Stimulated activated naive CD4-positive, alpha-beta T cell treated with Interleukin-2 at 50 U/mL for 16 hours (primary cell): Measurements from ENCODE around the gene SPEM2.

ENCODE experiments used
- DNase-seq: peaks from one replicate; lab custom pipeline; 2025; lab: John Stamatoyannopoulos, UW

The SPEM2 gene

GRCh38 chr17:7421186-7421585 is 4.2 kb upstream of the SPEM2 start:
- DNase-seq: no peak

DNA sequence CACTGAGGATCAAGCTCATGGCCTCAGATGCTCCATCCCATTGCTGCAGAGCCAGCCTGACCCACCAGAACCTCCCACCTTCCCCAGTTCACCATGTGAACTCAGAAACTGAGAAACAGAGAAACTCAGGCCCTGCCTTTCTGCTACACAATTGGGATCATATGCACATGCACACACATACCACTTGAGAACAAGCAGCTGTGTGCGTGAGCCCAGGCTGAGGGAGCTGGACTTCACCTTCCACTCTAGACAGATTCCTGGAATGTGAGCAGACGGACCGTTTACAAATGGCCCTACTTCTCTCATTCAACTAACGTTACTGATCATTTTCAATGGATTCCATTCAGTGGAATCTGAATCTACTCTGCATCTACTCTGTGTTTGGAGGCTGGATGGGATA is 1.7 kb upstream of the SPEM2 start:
- DNase-seq: no peak

DNA sequence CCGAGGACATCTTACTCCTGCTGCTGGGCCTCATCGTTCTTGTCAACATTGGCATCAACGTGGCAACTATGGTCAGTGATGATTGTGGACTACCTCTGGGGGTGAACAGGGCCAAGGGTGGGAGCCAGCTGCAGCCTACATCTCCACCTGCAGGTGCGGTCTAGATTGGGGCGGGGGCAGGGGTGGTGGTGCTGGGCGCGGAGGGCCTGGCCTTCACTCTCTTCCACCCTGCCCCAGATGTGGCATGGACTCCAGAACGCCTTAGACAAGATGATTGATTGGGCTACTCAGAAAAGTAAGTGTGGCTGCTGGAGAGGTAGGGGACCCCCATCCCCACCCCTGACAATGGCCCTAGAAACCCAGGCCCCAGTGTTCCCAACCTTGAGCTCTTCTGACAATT is 340 bp downstream of the SPEM2 start:
- DNase-seq: no peak

DNA sequence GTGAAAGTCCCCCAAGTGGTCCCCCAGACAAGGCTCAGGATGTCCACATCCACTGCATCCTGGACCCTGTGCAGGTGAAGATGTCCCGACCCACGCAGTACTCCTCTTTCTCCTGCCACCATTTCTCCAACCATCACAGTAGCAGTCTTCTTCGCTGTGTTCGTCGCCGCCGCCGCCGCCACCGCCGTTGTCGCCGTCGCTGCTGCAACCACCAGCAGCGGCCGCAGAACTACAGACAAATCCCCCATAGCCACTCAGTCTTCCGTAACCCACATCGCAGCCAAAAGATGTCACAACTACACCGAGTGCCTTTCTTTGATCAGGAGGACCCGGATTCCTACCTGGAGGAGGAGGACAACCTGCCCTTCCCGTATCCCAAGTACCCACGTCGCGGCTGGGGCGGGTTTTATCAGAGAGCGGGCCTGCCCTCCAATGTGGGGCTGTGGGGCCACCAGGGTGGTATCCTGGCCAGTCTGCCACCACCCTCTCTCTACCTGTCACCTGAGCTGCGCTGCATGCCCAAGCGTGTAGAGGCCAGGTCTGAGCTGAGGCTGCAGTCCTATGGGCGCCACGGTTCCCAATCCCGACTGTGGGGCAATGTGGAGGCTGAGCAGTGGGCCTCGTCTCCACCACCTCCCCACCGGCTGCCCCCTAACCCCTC is 917 bp downstream of the SPEM2 start:
- DNase-seq: no peak

GRCh38 chr17:7426896-7427489 is 1.6 kb downstream of the SPEM2 start:
- no peak for DNase-seq

DNA sequence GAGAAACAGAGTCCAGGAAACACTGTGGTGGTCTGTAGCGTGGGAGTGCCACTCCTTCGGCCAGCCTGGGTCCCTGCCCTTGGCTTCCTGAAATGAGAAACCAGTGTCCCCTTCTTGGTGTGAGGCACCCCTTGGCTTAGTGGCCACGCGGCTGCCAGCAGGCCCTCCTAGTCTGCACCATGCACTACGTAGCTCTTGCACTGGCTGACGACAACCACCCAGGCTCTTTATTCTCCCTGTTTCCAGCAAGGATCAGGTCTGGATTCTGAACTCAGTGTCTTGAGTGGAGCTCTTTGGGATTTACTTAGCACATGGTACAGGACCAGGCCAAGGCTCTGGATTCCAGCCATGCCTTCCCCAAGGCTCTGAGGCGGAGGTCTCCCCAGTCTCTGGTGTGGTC is 2.1 kb downstream of the SPEM2 start:
- DNase-seq: no peak

GRCh38 chr17:7428557-7428956 is 3.1 kb downstream of the SPEM2 start, which contains the start of gene SPEM3:
SPEM3 (plus strand) TSS chr17:7428857; CDS start chr17:7428903, 46 bp downstream.
- no peak for DNase-seq

GRCh38 chr17:7429722-7430121 is 4.3 kb downstream of the SPEM2 start:
- DNase-seq: no peak

GRCh38 chr17:7431231-7431630 is 5.8 kb downstream of the SPEM2 start:
- DNase-seq: no peak

- DNase-seq: no peak
Measured at GRCh38 chr17:7432296-7432695, 6.9 kb downstream of the SPEM2 start.

- peak; percentile 34 for DNase-seq
Measured at GRCh38 chr17:7435676-7436555, 10.5 kb downstream of the SPEM2 start.

- DNase-seq: peak; percentile 72
Measured at GRCh38 chr17:7436556-7437368, 11.3 kb downstream of the SPEM2 start.

DNA sequence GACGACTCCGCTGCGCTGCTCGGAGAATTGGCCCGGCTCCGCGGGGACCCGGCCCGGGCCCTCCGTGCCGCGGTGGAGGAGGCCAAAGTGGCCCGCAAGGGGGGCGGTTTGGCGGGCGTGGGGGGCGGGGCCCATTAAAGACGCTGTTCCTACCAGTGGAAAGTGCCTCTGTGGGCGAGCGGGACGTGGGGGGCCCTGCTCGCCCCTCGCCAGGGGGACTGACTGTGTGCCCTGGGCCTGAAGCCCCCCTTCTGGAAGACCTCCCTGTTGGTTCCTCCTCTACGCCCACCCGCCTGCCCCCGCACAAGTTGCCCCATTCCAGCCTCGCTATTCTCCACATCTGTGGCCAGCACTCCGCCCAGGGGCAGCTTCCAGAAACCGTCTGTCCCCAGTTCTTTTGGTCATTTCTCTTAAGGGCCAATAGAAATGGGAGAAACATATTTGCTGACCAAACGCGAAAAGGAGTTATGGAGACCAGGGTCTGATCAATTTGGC is 12.0 kb downstream of the SPEM2 start:
- no peak for DNase-seq

DNA sequence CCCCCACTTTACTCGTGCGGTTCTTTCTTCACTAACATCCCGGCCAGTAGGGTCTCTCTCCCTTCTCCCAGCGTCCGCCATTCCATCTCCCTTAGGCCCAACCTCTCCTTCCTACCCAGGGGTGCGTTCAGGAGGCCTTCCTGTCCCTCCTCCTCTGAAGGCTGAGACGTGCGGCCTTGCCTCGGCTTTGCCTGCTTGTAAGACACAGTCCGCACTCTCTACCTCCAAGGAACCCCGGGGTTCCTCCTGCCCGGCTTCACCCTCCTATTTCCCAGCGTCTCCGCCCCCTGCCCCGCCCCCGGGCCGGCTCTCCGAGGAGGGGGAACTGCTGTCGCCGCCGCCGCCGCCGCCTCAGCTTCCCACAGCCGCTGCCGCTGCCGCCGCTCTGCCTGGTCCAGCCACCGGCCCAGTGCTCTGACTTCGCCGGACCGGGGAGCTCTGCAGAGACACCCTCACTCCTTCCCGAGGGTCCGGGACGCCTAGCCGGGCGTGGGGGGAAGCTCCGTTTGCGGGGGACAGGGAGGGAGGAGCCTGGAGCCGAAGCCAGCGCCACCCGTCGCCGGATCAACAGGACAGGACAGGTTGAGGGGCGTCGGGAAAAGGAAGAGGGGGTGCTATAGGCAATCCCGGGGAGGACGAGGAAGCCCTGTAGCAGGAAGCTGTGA is 12.7 kb downstream of the SPEM2 start:
- peak; percentile 37 for DNase-seq

DNA sequence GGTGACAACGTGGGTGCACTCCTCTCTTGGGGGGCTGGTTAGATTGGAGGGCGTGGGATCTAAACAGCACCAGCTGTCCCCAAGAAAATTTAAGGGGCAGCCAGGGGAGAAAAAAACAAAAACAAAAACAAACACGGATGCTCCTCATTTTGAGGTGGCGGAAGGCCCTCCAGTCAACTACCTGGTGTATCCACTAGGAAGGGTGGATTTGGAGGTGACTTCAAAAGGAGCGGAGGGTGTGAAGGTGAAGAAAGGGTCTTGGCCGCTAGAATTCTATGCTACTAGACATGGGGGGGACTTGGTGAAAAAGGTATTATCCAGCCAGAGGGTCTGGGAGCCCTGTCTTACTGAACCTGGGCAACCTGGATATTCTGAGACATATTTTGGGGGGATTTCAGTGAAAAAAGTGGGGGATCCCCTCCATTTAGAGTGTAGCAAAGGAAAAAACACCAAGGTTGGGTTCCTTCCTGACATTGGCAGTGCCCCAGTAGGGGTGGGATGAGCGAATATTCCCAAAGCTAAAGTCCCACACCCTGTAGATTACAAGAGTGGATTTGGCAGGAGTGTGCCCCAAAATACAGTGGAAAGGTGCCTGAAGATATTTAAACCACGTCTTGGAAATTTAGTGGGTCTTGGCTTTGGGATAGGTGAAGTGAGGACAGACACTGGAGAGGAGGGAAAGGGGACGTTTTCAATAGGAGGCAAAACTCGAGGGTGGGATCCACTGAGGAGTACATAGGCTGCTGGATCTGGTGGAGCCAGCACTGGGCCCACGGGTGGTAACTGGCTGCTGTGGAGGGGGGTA is 13.4 kb downstream of the SPEM2 start:
- DNase-seq: no peak

DNA sequence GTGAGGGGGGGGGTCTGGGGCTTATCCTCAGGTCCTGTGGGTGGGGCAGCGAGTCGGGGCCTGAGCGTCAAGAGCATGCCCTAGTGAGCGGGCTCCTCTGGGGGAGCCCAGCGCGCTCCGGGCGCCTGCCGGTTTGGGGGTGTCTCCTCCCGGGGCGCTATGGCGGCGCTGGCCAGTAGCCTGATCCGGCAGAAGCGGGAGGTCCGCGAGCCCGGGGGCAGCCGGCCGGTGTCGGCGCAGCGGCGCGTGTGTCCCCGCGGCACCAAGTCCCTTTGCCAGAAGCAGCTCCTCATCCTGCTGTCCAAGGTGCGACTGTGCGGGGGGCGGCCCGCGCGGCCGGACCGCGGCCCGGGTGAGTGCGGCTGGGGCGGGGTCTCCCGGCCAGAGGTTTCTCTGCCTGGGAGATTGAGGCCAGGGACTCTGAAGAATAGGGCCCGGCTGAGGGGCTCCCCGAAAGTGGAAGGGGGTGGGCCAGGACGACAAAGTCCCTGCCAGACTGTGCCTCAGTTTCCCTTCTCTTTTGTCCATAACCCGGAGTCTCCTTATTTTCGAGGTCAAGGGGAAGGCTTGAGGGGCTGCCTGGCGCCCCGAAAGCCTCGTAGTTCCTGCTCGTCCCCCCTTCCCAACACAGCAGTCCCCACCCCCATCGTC is 14.2 kb downstream of the SPEM2 start, which contains the start of gene FGF11:
Gene FGF11, plus strand, starts transcription at position 51 of the 651 bp plus-strand sequence. Its CDS starts 109 bp downstream, at position 160.
- DNase-seq: no peak

GRCh38 chr17:7440113-7440833 is 14.9 kb downstream of the SPEM2 start:
- DNase-seq: peak; percentile 9

DNA sequence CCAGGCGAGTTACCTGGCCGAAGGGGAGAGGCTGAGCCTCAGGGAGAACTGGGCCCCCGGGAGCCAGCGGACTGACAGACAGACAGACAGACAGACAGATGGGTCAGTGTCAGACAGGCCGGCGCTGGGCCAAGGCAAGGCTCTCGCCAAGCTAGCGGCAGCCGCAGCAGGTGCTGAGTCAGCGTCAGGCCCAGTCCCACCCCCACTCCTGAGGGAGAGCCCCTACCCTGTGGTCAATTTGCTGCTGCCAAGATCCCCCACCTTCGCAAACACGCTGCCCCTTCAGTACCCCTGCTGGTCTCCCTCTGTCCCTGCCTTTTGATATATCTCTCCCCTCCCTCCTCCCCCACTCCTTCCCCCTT is 15.4 kb downstream of the SPEM2 start:
- no peak for DNase-seq

GRCh38 chr17:7441266-7441665 is 15.8 kb downstream of the SPEM2 start:
- DNase-seq: no peak
